Measurements from ENCODE around the gene NTNG1.

- no peak for TF ChIP-seq CTCF (IDR thresholded peaks at IDR 0.05)
- no peak for TF ChIP-seq POLR2A (IDR thresholded peaks at IDR 0.05)
Measured at GRCh38 chr1:107200631-107201030, 59.8 kb downstream of the NTNG1 start.
